Measurements from ENCODE around the gene WNT16.

The WNT16 gene

GRCh38 chr7:121342631-121343030 lies 13.8 kb downstream of the WNT16 start:
- no peak overlapping the region for H3K9ac ChIP-seq
- H3K27me3 ChIP-seq (ENCODE audit: insufficient read depth, low read depth), result no peaks in the 10 kb centered on the region
- no peaks in the 10 kb centered on the region for H3K4me1 ChIP-seq (ENCODE audit: low read depth, poor library complexity, severe bottlenecking)
- no peak overlapping the region for H3K27ac ChIP-seq
- H3K4me3 ChIP-seq (IDR thresholded peaks at IDR 0.05; ENCODE audit: insufficient read depth, low read depth, low read length), result no peak overlapping the region
- no peaks in the 10 kb centered on the region for H3K79me2 ChIP-seq (ENCODE audit: insufficient read depth, low read depth)
- no peak overlapping the region for H3K4me2 ChIP-seq
- H3K36me3 ChIP-seq (ENCODE audit: insufficient read depth), result no peaks in the 10 kb centered on the region
- TF ChIP-seq, protein P1, sequence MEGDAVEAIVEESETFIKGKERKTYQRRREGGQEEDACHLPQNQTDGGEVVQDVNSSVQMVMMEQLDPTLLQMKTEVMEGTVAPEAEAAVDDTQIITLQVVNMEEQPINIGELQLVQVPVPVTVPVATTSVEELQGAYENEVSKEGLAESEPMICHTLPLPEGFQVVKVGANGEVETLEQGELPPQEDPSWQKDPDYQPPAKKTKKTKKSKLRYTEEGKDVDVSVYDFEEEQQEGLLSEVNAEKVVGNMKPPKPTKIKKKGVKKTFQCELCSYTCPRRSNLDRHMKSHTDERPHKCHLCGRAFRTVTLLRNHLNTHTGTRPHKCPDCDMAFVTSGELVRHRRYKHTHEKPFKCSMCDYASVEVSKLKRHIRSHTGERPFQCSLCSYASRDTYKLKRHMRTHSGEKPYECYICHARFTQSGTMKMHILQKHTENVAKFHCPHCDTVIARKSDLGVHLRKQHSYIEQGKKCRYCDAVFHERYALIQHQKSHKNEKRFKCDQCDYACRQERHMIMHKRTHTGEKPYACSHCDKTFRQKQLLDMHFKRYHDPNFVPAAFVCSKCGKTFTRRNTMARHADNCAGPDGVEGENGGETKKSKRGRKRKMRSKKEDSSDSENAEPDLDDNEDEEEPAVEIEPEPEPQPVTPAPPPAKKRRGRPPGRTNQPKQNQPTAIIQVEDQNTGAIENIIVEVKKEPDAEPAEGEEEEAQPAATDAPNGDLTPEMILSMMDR (conservative IDR thresholded peaks at IDR 0.05; ENCODE audit: low read depth, low read length), result no peak
- H2AFZ ChIP-seq (ENCODE audit: low read depth), result no peak overlapping the region
- H4K20me1 ChIP-seq (ENCODE audit: insufficient read depth), result no peaks in the 10 kb centered on the region

DNA sequence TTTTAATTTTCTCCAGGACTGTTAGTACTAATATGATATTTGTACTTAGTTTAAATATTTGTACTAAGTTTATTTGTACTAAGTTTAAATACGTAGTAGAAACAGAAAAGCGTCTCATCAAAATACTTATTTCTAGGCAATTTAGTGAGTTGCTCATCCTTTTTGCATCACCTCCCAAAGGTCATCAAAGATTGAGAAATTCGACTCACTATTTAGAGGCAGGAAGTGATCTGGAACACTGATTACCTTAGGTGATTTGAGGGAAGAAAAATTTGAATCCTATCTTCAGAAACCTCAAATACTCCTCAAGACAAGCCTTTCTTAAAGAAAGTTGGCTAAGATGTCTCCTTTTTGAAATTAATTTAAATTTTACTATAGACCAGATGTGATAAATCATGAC lies 14.5 kb downstream of the WNT16 start:
- TF ChIP-seq, protein P1 (conservative IDR thresholded peaks at IDR 0.05; ENCODE audit: low read depth, low read length), result no peak
- no peak overlapping the region for H3K4me2 ChIP-seq
- no peaks in the 10 kb centered on the region for H3K79me2 ChIP-seq (ENCODE audit: insufficient read depth, low read depth)
- no peak overlapping the region for H3K9ac ChIP-seq
- H4K20me1 ChIP-seq (ENCODE audit: insufficient read depth), result no peaks in the 10 kb centered on the region
- no peak overlapping the region for H3K4me3 ChIP-seq (IDR thresholded peaks at IDR 0.05; ENCODE audit: insufficient read depth, low read depth, low read length)
- no peaks in the 10 kb centered on the region for H3K4me1 ChIP-seq (ENCODE audit: low read depth, poor library complexity, severe bottlenecking)
- H3K36me3 ChIP-seq (ENCODE audit: insufficient read depth), result no peaks in the 10 kb centered on the region
- H2AFZ ChIP-seq (ENCODE audit: low read depth), result no peak overlapping the region
- no peaks in the 10 kb centered on the region for H3K27me3 ChIP-seq (ENCODE audit: insufficient read depth, low read depth)
- H3K27ac ChIP-seq, result no peak overlapping the region

GRCh38 chr7:121344093-121344492 lies 15.3 kb downstream of the WNT16 start:
- TF ChIP-seq, protein P1 (conservative IDR thresholded peaks at IDR 0.05; ENCODE audit: low read depth, low read length), result no peak
- Histone ChIP-seq H3K79me2 (ENCODE audit: insufficient read depth, low read depth) (no peaks in the 10 kb centered on the region), H2AFZ (ENCODE audit: low read depth) (no peak overlapping the region), H3K4me3 (IDR thresholded peaks at IDR 0.05; ENCODE audit: insufficient read depth, low read depth, low read length) (no peak overlapping the region), H3K27me3 (ENCODE audit: insufficient read depth, low read depth) (no peaks in the 10 kb centered on the region), H3K4me1 (ENCODE audit: low read depth, poor library complexity, severe bottlenecking) (no peaks in the 10 kb centered on the region), H3K36me3 (ENCODE audit: insufficient read depth) (no peaks in the 10 kb centered on the region), H3K27ac (no peak overlapping the region), H3K9ac (no peak overlapping the region), H4K20me1 (ENCODE audit: insufficient read depth) (no peaks in the 10 kb centered on the region), H3K4me2 (no peak overlapping the region)

DNA sequence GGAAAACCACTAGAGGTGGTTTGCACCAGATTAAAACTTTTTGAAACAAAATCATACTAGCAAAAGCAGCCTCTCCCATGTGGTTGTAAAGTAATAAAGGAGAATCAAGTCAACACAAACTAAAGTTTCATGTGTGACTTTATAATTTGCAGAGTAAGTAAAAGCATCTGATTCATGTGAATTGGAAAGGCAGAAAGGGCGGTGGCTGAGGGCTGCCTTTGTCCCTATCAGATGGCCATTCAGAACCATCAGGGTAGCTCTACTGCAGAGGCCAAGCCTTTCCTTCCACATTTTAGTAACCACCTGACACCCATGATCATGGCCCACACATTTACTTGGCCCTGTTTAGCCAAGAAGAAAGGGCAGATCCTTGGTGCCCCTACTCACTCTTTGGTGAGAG lies 15.7 kb downstream of the WNT16 start:
- TF ChIP-seq, protein P1 (conservative IDR thresholded peaks at IDR 0.05; ENCODE audit: low read depth, low read length), result no peak
- no peaks in the 10 kb centered on the region for H3K27me3 ChIP-seq (ENCODE audit: insufficient read depth, low read depth)
- no peak overlapping the region for H2AFZ ChIP-seq (ENCODE audit: low read depth)
- no peak overlapping the region for H3K4me3 ChIP-seq (IDR thresholded peaks at IDR 0.05; ENCODE audit: insufficient read depth, low read depth, low read length)
- no peaks in the 10 kb centered on the region for H3K79me2 ChIP-seq (ENCODE audit: insufficient read depth, low read depth)
- no peaks in the 10 kb centered on the region for H4K20me1 ChIP-seq (ENCODE audit: insufficient read depth)
- no peak overlapping the region for H3K4me2 ChIP-seq
- H3K9ac ChIP-seq, result no peak overlapping the region
- no peaks in the 10 kb centered on the region for H3K36me3 ChIP-seq (ENCODE audit: insufficient read depth)
- no peaks in the 10 kb centered on the region for H3K4me1 ChIP-seq (ENCODE audit: low read depth, poor library complexity, severe bottlenecking)
- no peak overlapping the region for H3K27ac ChIP-seq
